Large intestine (tissue), 3 donors: ENCODE results near the gene TNFAIP1. TPM values are rescaled to one million over a fixed set of nuclear protein-coding genes. Genes with fewer than 3 reads are reported as not detected.

ENCODE experiments used
- DNase-seq, 2 donors: peaks; one replicate each; pipeline versions ENCODE4 v3.0.0 to v3.0.0-alpha.2; 2013
- H3K27ac ChIP-seq: one replicate; pipeline ENCODE4 v1.5.1; 2013; ENCODE audit warnings: low read length
- H3K27me3 ChIP-seq: 2 replicates; pipeline ENCODE4 v1.6.1; 2013; ENCODE audit warnings: low read length; ENCODE audit not compliant: control insufficient read depth, insufficient read depth
- H3K36me3 ChIP-seq: 2 replicates; pipeline ENCODE4 v1.6.1; 2013; ENCODE audit warnings: low read length; ENCODE audit not compliant: control insufficient read depth, insufficient read depth
- H3K4me1 ChIP-seq: one replicate; pipeline ENCODE4 v1.6.1; 2013; ENCODE audit warnings: low read length; ENCODE audit not compliant: control insufficient read depth, insufficient read depth
- H3K4me3 ChIP-seq: one replicate; pipeline ENCODE4 v1.5.1; 2013; ENCODE audit warnings: low read length
- H3K9me3 ChIP-seq: one replicate; pipeline ENCODE4 v1.6.1; 2013; ENCODE audit warnings: mild to moderate bottlenecking, low read depth, low read length, moderate library complexity; ENCODE audit not compliant: control insufficient read depth
- WGBS: methylation state at CpG from one replicate; pipeline ENCODE4 v1.1.5; 2013; ENCODE audit warnings: low lambda C conversion rate; ENCODE audit not compliant: insufficient coverage; 5-methylcytosine and 5-hydroxymethylcytosine counted together
- polyA plus RNA-seq: library from polyadenylated mRNA; unstranded; fragments of 120-200 nt; gene quantifications from one replicate; pipeline ENCODE4 v1.2.1, GENCODE V29; 2013

TNFAIP1 gene
- polyA plus RNA-seq, 1 donor, result 31.8 TPM

DNA sequence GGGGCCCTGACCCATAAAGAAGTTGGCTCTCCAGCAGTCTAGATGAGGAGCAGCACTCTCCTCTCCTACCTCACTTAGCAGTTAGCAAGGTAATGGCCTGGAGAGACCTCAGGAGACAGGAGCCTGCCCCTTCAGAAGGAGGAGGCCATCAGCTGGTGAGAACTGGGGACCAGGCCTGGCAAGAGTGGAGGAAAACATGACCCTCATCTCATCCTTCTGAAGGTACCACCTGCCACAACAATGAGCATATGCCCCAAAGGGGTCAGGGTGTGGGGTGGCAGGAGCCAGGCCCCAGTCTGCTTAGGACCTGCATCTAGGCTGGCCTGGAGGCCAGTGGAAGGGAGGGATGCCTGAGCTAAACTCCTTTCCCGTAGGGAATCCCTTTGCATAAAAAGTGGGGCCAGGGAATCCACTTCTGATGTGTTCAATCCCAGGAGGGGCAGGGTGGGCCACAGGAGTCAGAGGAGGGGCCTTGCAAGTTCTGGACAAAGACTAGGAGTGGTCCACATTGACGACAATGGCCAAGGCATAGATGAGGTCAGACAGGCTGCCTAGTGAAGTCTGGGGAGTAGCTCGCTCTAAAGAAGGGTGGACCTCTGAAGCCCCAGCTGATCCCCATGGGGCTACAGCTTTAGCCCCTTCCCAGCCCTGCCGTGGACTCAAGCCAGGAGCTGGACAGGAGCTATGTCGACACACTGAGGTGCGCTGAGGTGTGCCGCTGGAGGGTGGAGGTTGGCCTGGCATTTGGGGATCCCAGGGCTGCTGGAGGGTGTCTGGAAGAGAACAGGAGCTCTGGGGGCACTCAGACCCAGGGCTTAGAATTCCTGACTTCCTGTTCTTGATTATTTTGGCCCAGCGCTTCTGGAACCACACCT, 28.5 kb downstream of the TNFAIP1 start:
- DNase-seq, result no peak
- H3K4me3 ChIP-seq, result no peak overlapping the region
- no peaks in the 10 kb centered on the region for H3K9me3 ChIP-seq
- H3K4me1 ChIP-seq, result peaks cover 13% of the 10 kb centered on the region
- no peaks in the 10 kb centered on the region for H3K27me3 ChIP-seq
- WGBS, result no CpG with 5 or more reads among the region's 8 CpGs
- H3K27ac ChIP-seq, result no peak overlapping the region
- H3K36me3 ChIP-seq, result peaks cover 53% of the 10 kb centered on the region

DNA sequence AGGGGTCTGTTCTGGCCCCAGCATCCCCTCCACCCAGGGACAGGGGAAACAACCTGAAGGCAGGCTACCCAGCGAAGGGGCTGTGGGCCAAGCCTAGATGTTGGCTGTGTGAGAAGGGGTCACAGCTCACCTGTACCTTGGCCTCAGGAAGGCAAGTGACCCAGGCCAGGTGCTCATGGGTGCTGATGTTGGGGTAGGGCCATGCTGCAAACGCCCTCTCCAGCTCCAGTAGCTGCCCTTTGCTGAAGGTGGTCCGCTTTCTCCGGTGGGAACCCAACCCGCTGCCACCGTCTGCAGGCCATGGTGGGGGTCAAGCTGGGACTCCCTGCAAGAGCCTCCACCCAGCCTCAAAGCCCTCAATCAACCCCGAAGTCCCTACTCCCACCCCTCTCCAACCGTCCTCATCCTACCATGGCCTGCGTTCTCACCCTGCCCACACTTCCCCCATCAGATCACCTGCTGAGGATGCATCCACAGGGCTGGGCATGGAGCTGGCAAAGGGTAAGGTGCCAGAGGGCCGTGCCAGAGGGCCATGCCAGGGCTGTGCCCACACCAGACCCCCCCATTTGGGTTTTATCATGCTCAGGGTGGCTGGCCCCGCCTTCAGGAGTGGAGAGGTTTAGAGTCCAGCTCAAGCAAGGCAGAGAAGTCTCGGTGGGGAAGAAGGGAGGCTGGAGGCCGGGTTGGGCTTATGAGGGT, 29.3 kb downstream of the TNFAIP1 start, which contains the start of gene SEBOX:
TSS of gene SEBOX (minus strand) at position 535 of the 699 bp plus-strand sequence. CDS start at position 487, 48 bp downstream.
- no peak for DNase-seq
- peaks cover 48% of the 10 kb centered on the region for H3K36me3 ChIP-seq

DNA sequence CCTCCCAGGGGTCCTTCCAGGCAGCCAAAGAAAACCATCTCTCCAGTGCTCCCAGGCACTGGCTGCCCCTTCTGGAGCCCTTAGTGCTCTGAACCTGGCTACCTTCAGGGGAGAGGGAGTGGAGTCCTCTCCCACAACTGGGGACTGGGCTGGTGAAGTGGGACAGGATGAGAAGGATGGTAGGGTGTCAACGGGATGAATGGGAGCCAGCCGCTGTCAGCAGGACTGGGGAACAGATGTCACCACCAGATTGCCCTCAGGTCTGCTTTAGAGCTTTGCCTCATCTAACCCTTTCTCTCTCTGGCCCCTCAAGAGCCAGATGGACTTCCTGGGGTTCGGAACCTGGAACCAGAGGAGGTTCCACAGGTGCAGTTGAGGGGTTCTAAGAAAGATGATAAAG, 29.9 kb downstream of the TNFAIP1 start:
- WGBS, result no CpG with 5 or more reads among the region's 3 CpGs
- Histone ChIP-seq H3K27me3 (no peaks in the 10 kb centered on the region), H3K27ac (no peak overlapping the region), H3K4me1 (peaks cover 21% of the 10 kb centered on the region), H3K9me3 (no peaks in the 10 kb centered on the region), H3K36me3 (peaks cover 41% of the 10 kb centered on the region), H3K4me3 (no peak overlapping the region)
- no peak for DNase-seq

More for the DNA sequence above, 29.3 kb downstream of the TNFAIP1 start, which contains the start of gene SEBOX:
- H3K4me3 ChIP-seq, result no peak within 1 kb of the TSS
- H3K27me3 ChIP-seq, result no peaks in the 10 kb centered on the region
- WGBS, result no CpG with 5 or more reads among the region's 13 CpGs
- no peak within 1 kb of the TSS for H3K27ac ChIP-seq
- H3K4me1 ChIP-seq, result peaks cover 18% of the 10 kb centered on the region
- no peaks in the 10 kb centered on the region for H3K9me3 ChIP-seq

DNA sequence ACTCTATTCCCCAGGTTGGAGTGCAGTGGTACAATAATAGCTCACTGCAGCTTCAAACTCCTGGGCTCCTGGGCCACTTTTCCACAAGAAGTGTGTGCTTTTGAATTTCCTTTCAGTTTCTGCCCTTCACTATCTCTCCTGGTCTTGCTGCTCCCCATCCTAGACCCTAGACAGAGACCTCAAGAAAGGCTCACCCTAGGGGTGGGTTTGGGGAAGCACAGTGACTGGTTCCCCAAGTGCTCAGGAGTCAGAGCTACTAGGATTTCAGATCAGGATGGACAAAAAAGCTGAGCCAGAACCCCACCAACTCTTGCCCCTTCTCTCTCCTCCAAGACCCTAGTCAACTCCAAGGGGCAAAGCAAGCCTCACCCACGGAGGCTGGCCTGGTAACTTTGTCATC, 31.0 kb downstream of the TNFAIP1 start:
- DNase-seq, result no peak
- WGBS, result no CpG with 5 or more reads among the region's 1 CpG

DNA sequence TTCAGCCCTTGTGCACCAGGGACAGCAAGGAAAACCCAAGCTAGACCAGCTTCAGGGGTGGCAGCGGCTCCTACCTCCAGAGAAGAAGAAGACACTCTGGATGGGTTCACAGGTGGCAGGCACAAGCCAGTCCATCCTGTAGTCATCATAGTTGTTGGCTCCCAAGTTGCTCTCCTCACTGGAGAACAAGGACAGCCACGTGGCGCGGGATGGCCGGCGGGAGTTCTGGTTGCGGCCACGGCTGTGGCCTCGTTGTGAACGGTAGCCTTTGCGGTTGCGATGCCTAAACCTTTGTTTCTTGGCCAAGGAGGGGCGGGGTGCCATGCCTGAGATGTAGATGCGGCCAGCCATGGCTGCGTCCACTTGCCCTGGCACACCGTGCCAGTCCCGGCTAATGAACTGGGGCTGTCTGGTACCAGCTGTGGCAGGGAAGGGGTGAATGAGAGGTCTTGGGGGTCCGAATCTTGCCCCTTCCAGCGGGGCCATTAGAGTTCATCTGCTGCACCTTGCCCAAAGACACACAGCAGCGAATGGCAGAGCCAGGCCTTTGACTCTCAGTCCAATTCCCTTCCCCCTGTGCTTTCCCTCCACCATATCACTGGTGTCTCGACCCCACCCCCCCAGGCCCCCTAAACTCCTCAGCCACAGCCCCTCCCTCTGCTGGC, 32.2 kb downstream of the TNFAIP1 start:
- Histone ChIP-seq H3K27me3 (peaks cover 2% of the 10 kb centered on the region), H3K9me3 (no peaks in the 10 kb centered on the region), H3K4me1 (peaks cover 36% of the 10 kb centered on the region), H3K27ac (no peak overlapping the region), H3K36me3 (peaks cover 19% of the 10 kb centered on the region), H3K4me3 (no peak overlapping the region)
- DNase-seq, result no peak
- no CpG with 5 or more reads among the region's 21 CpGs for WGBS

More for the DNA sequence above, 31.0 kb downstream of the TNFAIP1 start:
- H3K27ac ChIP-seq, result no peak overlapping the region
- H3K4me1 ChIP-seq, result peaks cover 28% of the 10 kb centered on the region
- no peaks in the 10 kb centered on the region for H3K9me3 ChIP-seq
- no peaks in the 10 kb centered on the region for H3K27me3 ChIP-seq
- H3K36me3 ChIP-seq, result peaks cover 30% of the 10 kb centered on the region
- no peak overlapping the region for H3K4me3 ChIP-seq

DNA sequence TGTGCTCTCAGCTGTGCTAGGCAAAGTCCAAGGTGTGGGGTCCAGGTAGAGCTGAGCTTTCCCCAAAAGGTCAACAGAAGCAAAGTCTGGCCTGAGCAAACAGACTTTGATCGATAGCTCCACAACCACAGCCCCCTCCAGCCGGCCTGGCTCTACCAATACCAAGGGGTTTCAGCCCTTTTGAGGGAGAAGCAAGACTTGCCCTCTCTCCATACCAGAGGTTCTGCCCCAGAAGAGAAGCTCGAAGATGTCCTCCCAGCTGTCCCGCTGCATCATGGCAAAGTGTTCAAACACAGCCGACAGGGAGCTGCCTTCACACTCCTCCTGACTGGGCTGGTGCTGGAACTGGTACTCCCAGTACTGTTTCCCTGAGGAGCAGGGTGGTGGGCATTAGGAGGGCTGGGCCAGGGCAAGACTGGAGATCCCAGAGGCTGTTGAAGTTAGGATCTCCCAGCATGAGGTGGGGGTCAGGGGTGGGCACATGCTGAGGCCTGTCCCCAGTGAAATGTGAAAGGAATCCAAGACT, 32.8 kb downstream of the TNFAIP1 start:
- no CpG with 5 or more reads among the region's 5 CpGs for WGBS
- Histone ChIP-seq H3K36me3 (peaks cover 13% of the 10 kb centered on the region), H3K9me3 (no peaks in the 10 kb centered on the region), H3K4me3 (no peak overlapping the region), H3K27ac (no peak overlapping the region), H3K27me3 (peaks cover 4% of the 10 kb centered on the region), H3K4me1 (peaks cover 38% of the 10 kb centered on the region)
- DNase-seq, result peak in 1 of 2 donors; percentile 53

DNA sequence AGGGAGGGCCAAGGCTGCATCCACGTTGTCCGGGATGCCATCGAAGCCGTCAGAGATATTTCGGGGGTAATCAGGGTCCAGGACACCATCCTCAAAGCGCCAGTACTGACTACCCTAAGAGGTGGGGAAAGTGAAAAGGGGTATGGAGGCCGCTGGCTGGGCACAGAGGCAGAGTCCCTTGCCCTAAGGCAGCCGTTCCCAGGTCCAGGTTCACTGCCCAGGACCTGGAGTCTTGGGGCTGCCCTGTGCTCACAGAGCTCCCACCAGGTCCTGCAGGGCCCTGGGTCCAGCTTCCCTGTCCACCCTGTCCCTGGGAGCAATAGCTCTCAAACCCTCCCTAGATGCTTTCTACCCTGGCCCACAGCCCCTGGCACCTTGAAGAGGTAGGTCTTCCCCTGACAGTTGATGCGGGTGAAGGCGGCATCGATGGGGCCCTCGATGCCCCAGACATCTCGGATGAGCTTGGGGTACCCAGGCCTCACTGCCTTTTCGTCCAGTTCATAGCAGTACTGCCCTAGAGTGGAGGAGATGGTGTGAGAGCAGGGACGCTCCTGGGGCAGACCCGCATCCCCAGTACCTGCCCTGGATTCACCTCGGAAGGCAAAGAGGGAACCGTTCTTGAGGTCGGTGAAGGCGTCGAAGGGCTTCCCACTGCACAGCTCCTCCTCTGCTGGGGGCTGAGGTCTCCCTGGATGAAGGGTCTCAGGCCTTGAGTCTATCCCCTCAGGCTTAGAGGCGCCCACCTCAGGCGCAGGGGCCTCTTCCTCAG, 33.5 kb downstream of the TNFAIP1 start:
- Histone ChIP-seq H3K9me3 (no peaks in the 10 kb centered on the region), H3K4me3 (no peak overlapping the region), H3K27ac (no peak overlapping the region), H3K4me1 (peaks cover 38% of the 10 kb centered on the region), H3K27me3 (peaks cover 4% of the 10 kb centered on the region), H3K36me3 (peaks cover 6% of the 10 kb centered on the region)
- no CpG with 5 or more reads among the region's 23 CpGs for WGBS
- no peak for DNase-seq

DNA sequence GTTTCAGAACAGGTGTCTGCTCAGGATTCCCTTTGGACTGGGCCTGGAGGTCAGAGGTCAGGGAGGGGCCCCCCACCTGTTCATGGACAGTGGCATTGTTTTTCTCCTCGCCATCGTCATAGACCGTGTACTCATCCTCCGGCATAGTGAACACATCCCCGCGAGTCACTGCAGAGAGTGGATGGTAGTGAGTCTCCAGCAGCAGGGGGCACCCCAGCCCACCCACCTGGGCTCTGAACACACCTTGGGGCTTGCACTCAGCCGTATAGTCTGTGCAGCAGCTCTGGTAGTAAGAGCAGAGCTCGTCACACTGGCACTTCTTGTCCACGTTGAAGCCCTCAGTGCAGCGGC, 34.1 kb downstream of the TNFAIP1 start:
- DNase-seq, result no peak
- no CpG with 5 or more reads among the region's 10 CpGs for WGBS
- Histone ChIP-seq H3K36me3 (peaks cover 4% of the 10 kb centered on the region), H3K4me3 (no peak overlapping the region), H3K4me1 (peaks cover 38% of the 10 kb centered on the region), H3K9me3 (no peaks in the 10 kb centered on the region), H3K27ac (peak overlapping the region; percentile 45), H3K27me3 (peaks cover 4% of the 10 kb centered on the region)

DNA sequence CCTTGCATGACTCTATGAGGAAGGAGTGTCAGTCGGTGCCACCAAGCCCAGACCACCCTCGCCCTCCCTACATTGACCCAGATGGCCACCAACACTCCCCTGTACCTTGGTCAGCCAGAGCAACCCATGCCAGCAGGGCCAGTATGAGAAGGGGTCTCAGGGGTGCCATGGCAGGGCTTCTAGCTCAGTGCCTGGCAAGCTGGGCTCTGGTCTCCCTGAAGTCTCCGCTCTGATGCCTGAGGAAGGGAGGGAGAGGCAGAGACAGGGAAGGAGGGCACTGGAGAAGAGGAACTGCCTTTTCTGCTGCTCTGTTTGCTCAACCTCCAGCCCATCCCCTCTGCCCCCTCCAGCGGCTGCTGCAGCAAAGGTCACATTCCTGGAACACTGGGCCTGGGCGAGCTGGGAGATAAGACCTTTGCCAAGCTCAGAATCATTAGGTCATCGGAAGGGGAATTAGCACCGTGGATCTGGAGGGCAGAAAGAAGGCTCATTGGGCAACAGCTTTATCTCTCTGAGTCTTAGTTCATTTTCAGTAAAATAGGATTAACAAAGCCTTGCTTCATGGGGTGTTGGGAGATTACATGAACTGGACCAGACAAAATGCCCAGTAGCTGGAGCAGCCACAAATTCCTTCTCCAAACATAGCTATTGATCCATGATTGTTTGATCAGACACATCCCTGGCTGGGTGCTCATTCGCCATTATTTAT, 34.6 kb downstream of the TNFAIP1 start, which contains the start of gene VTN:
TSS of gene VTN (minus strand) at position 273 of the 709 bp plus-strand sequence. CDS start at position 169, 104 bp downstream.
- Histone ChIP-seq H3K27ac (peak within 1 kb of the TSS; percentile 45), H3K27me3 (peaks cover 4% of the 10 kb centered on the region), H3K4me1 (peaks cover 38% of the 10 kb centered on the region), H3K9me3 (no peaks in the 10 kb centered on the region), H3K4me3 (no peak within 1 kb of the TSS), H3K36me3 (no peaks in the 10 kb centered on the region)
- peak; percentile 57 to 68 for DNase-seq
- no CpG with 5 or more reads among the region's 8 CpGs for WGBS
